ENCODE data around the gene ARHGAP29.

The ARHGAP29 gene

GRCh38 chr1:94273111-94273510 lies 35.7 kb upstream of the ARHGAP29 start:
- peak; percentile 80 for DNase-seq (ENCODE audit: extremely low read depth, low read depth)
- TF ChIP-seq CTCF (IDR thresholded peaks at IDR 0.05; ENCODE audit: low read depth, low read length): no peak

- TF ChIP-seq CTCF (IDR thresholded peaks at IDR 0.05; ENCODE audit: low read depth, low read length): no peak; the same call in 1 of the 2 replicates
These were observed 35.0 kb upstream of the ARHGAP29 start for GRCh38 chr1:94272388-94272787.

GRCh38 chr1:94271373-94271772 lies 34.0 kb upstream of the ARHGAP29 start:
- no peak for DNase-seq (ENCODE audit: extremely low read depth, low read depth)

More at GRCh38 chr1:94272388-94272787, 35.0 kb upstream of the ARHGAP29 start:
- no peak for DNase-seq (ENCODE audit: extremely low read depth, low read depth)

GRCh38 chr1:94270801-94271203 lies 33.4 kb upstream of the ARHGAP29 start:
- DNase-seq (ENCODE audit: extremely low read depth, low read depth): no peak
- TF ChIP-seq CTCF (IDR thresholded peaks at IDR 0.05; ENCODE audit: low read depth, low read length): no peak

More at GRCh38 chr1:94271373-94271772, 34.0 kb upstream of the ARHGAP29 start:
- TF ChIP-seq CTCF (IDR thresholded peaks at IDR 0.05; ENCODE audit: low read depth, low read length): no peak

- DNase-seq (ENCODE audit: extremely low read depth, low read depth): no peak
- no peak for TF ChIP-seq CTCF (IDR thresholded peaks at IDR 0.05; ENCODE audit: low read depth, low read length)
These were observed 32.5 kb upstream of the ARHGAP29 start for GRCh38 chr1:94269921-94270320.

- no peak for DNase-seq (ENCODE audit: extremely low read depth, low read depth)
- TF ChIP-seq CTCF (IDR thresholded peaks at IDR 0.05; ENCODE audit: low read depth, low read length): no peak
These were observed 28.5 kb upstream of the ARHGAP29 start for GRCh38 chr1:94265906-94266305.

GRCh38 chr1:94265011-94265422 lies 27.6 kb upstream of the ARHGAP29 start:
- DNase-seq (ENCODE audit: extremely low read depth, low read depth): no peak
- TF ChIP-seq CTCF (IDR thresholded peaks at IDR 0.05; ENCODE audit: low read depth, low read length): no peak
